KOPT-K1 (cell line): ENCODE results near the gene BATF2.
"Not testable (repeated sequence)": the region's sequence is repeated elsewhere in the genome, so short reads cannot be mapped to it uniquely, and the experiment has no call there.

ENCODE experiments used
- H3K27ac ChIP-seq: fragments of 200-600 bp; sonication (generic); 2 replicates; pipeline ENCODE4 v1.5.1; 2016; ENCODE audit warnings: antibody characterized with exemption, mild to moderate bottlenecking, low read depth, low read length; ENCODE audit not compliant: poor library complexity, severe bottlenecking
- H3K36me3 ChIP-seq: fragments of 200-600 bp; sonication (generic); 2 replicates; pipeline ENCODE4 v1.5.1; 2017; ENCODE audit warnings: antibody characterized with exemption, mild to moderate bottlenecking, low read length, moderate library complexity; ENCODE audit not compliant: insufficient read depth
- H3K9me3 ChIP-seq: fragments of 200-600 bp; sonication (generic); 2 replicates; pipeline ENCODE4 v1.5.1; 2017; ENCODE audit warnings: antibody characterized with exemption, low read length, mild to moderate bottlenecking; ENCODE audit not compliant: insufficient read depth, poor library complexity, severe bottlenecking

Gene BATF2

DNA sequence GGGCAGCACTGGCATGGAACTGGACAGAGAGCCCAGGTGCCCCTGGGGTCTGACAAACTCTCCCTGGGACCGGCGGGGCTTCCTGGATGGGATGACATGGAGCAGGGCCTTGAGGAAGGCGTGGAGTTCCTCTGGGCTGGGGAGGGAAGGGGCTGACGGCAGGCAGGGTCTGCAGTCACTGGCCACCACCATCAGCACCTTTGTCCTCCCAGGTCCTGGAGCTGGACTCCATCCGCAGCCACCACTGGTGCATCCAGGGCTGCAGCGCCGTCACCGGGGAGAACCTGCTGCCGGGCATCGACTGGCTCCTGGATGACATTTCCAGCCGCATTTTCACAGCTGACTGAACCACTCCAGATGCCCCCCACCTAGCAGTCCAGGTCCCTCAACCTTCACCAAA, 24.7 kb upstream of the BATF2 start:
- Histone ChIP-seq H3K27ac (no peak overlapping the region), H3K36me3 (peaks cover 43% of the 10 kb centered on the region), H3K9me3 (no peaks in the 10 kb centered on the region)

DNA sequence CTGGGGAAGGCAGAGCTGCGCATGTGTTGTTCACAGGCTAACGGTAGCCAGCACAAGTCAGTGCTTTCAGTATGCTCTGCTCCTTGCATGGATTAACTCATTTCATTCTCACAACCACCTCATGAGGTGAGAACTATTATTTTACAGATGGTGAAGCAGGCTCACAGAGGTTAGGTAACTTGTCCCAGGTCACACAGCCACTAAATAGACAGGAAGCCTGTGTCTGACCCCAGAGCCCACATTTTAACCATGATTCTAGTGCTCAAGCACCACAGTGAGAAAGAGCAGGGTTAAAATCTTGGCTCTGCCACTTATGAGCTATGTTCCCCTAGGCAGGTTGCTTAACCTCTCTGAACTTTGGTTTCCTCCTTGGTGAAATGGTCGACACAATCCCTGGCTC, 24.2 kb upstream of the BATF2 start:
- no peaks in the 10 kb centered on the region for H3K9me3 ChIP-seq
- no peak overlapping the region for H3K27ac ChIP-seq
- H3K36me3 ChIP-seq: peaks cover 43% of the 10 kb centered on the region

DNA sequence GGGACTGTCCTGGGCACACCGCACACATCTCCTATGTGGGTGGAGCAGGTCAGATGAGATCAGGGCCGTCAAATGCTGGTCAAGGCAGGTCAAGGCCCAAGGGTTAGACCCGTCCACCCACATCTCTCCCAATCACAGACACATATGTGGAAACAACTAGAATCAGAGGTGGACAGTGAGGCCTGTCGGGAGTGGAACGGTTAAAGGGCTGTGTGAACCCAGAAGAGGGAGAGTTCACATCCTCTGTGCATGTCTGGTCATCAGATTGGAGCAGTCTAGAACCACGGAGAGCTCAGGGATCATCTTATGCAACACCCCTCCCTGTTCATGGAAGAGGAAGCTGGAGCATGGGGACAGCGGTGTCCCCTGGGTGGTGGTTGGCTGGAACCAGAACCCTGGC, 23.1 kb upstream of the BATF2 start:
- H3K9me3 ChIP-seq: no peaks in the 10 kb centered on the region
- no peak overlapping the region for H3K27ac ChIP-seq
- H3K36me3 ChIP-seq: peaks cover 43% of the 10 kb centered on the region

DNA sequence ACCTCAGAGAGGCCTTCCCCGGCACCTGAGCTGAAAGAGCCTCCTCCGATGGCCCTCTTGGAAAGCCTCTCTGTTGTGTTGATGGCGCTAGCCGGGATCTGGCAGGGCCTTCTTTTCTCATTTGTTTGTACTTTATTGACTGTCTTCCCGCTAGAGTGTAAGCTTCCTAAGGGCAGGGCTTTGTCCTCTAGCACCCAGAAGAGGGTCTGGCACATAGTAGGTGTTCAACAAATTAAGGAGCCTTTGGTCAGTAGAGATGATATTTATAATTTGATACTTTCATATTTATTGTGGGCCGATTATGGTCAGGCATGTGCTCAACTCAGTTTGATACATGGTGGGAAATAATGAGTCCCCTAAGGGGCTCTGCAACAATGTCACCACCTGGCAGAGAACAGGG, 21.2 kb upstream of the BATF2 start:
- peaks cover 43% of the 10 kb centered on the region for H3K36me3 ChIP-seq
- no peaks in the 10 kb centered on the region for H3K9me3 ChIP-seq
- no peak overlapping the region for H3K27ac ChIP-seq

DNA sequence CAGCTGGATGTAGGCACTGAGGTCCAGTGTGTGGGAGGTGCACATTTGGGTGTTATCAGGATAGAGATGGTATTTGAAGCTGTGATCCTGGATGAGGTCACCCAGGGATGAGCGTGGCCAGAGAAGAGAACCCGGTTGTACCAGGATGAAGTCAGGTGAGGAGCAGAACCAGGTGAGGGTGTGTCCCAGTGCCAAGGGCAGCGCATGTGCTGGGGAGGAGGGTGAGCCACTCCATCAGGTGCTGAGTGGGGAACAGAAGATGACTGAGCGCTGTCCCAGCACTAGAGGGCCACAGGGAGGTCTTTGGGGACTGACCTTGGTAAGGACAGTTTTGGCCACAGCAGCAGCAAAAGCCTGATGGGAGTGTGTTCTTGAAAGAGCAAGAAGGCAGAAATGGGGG, 19.9 kb upstream of the BATF2 start:
- Histone ChIP-seq H3K27ac (no peak overlapping the region), H3K9me3 (no peaks in the 10 kb centered on the region), H3K36me3 (peaks cover 35% of the 10 kb centered on the region)

DNA sequence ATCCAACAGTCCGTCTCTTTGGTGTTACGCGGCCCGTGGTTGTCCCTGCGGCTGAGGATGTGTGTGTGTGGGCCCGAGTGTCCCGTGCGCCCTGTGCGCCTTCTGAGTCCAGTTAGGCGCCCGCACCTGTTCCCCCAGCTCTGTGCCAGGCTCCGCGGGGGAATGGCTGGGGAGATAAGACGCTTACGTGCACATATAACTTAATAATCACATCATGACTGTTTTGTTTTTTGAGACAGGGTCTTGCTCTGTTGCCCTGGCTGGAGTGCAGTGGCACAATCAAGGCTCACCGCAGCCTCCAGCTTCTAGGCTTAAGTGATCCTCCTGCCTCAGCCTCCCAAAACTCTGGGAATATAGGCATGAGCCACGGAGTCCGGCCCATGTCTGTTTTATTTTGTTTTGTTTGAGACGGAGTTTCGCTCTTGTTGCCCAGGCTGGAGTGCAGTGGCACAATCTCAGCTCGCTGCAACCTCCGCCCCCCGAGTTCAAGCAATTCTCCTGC, 18.0 kb upstream of the BATF2 start:
- Histone ChIP-seq H3K36me3 (peaks cover 20% of the 10 kb centered on the region), H3K9me3 (no peaks in the 10 kb centered on the region), H3K27ac (peak overlapping the region; percentile 75)

DNA sequence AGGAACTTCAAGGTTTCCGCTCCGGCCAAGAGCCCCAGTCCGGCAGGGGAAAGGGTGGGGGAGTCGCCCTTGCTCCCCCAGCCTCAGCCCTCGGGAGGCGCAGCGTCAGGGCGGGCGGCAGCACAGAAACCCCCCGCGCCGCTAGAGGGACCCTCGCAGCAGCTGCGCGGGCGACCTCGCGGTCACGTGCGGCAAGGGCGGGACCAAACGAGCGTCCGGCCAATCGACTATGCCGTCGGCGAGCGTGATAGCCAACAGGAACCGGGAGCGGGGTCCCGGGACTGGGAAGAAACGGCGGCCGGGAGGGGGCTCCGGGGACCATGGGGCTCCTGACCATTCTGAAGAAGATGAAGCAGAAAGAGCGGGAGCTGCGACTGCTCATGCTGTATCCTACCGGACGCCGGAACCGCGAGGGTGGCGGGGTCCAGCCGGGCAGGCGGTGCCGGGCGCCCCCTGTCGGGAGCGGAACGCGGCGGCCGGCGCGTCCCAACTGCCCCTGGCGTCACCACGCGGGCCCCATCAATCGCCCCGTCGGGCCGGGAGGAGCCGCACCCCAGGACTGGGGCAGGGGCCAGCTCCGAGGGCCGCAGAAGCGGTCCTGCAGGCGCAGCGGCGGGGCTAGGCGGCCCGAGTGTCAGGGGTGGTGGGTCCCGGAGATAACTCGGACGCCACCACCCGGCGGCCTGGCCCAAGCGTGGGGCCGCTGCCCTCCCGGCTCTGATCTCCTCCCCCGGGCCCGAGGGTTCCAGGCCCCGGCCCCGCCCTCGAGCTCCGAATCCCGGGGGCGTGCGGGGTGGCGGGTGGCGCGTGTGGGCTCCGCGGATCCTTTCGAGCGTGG, 17.3 kb upstream of the BATF2 start, which contains the start of gene ARL2:
ARL2 (plus strand) TSS at position 273 of the 838 bp plus-strand sequence; CDS start at position 321, 48 bp downstream.
- peaks cover 16% of the 10 kb centered on the region for H3K36me3 ChIP-seq
- H3K9me3 ChIP-seq: no peaks in the 10 kb centered on the region
- peak within 1 kb of the TSS; percentile 75 for H3K27ac ChIP-seq

DNA sequence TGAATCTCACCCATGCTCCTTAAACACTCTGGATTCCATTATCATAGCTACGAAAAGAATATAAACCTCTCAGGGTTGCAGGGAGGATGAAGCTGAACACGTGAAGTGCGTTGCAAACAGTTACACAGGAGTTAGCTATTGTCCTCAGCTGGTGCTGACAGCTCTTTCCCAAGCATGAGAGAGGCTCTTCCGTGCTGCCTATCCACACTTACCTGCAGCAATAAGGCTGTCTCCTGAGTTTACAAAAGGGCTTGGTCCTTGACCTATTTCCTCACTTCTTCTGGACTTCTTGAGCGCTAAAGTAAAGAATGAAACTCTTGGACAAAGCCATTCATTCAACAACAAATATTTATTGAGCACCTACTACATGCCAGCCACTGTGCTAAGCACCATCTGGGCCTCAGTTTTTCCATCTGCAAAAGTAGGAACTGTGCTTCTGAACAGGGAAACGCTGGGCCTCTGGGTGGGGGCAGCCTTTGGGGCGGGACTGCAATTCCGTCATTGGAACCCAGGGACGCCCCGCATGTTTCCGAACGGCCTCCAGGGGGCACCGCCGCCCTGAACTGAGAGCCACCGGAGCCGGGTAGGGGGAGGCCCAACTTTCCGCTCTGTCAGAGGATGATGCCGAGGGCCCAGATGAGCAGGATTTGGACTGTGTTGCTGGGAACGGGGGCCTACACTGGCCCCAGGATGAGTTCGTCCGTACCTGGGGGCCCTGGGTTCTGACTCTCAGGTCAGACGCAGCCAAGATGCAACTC, 16.5 kb upstream of the BATF2 start:
- Histone ChIP-seq H3K9me3 (no peaks in the 10 kb centered on the region), H3K27ac (peak overlapping the region; percentile 75), H3K36me3 (peaks cover 9% of the 10 kb centered on the region)

DNA sequence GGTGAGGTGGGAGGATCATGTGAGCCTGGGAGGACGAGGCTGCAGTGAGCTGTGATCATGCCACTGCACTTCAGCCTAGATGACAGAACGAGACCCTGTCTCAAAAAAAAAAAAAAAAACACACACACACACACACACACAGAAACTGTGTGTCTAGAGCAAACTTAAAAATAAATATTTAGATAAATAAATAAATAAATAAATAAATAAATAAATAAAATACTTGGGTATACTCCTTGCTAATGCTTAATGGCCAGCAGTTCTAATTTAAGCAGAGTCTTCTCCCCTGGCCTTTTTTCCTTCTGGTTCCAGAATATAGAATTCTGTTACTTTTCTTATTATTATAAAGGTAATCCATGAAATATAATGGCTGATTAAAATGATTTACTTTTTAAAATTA, 12.1 kb upstream of the BATF2 start:
- Histone ChIP-seq H3K36me3 (no peaks in the 10 kb centered on the region), H3K9me3 (no peaks in the 10 kb centered on the region), H3K27ac (no peak overlapping the region)

DNA sequence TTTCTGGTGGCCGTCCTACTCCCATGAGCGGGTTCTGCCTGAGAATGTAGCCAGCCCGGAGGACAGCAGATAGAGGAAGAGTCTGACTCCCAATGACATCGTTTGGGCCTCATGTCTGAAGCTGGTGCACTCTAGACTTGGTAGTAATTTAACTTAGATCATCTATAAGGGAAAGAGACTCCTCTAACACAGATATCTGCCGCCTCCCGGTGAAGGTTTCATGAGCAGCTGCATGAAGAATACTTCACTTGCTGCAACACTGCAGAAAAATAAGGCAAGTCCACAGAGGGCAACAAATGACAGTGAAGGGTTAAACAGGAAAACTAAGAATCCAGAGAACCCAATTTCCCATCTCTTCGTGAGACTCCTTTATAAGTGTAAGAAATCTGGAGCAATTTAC, 11.2 kb upstream of the BATF2 start:
- no peaks in the 10 kb centered on the region for H3K36me3 ChIP-seq
- H3K9me3 ChIP-seq: no peaks in the 10 kb centered on the region
- no peak overlapping the region for H3K27ac ChIP-seq

DNA sequence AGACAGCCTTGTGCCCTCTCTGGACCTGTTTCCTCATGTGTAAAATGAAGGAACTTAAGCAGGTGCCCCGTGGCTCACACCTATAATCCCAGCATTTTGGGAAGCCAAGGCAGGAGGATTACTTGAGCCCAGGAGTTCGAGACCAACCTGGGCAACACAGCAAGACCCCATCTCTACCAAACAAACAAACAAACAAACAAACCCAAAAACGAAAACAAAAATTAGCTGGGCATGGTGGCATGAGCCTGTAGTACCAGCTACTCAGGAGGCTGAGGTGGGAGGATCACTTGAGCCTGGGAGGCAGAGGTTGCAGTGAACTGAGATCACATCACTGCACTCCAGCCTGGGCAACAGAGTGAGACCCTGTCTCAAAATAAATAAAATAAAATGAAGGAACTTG, 7.2 kb upstream of the BATF2 start:
- H3K9me3 ChIP-seq, H3K27ac ChIP-seq, H3K36me3 ChIP-seq: not testable (repeated sequence)

DNA sequence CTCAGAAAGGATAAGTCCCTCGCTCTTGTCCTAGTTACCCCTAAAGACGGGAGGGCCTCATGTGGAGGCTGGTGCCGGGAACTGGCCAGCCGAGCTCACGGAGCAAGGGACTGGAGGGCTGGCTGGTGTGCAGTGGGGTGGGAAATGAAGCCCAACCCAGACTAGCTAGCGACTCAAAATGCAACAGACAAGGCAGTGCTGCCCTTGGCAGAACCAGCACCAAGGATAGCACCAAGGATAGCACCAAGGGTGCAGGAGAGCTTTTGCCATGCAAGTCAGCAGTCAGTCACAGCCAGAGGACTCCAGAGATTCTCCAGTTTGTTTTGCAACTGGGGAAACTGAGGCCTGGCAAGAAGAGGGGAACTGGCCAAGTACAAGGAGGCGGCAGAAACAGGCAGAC, 6.5 kb upstream of the BATF2 start:
- no peak overlapping the region for H3K27ac ChIP-seq
- H3K36me3 ChIP-seq: no peaks in the 10 kb centered on the region
- H3K9me3 ChIP-seq: no peaks in the 10 kb centered on the region

DNA sequence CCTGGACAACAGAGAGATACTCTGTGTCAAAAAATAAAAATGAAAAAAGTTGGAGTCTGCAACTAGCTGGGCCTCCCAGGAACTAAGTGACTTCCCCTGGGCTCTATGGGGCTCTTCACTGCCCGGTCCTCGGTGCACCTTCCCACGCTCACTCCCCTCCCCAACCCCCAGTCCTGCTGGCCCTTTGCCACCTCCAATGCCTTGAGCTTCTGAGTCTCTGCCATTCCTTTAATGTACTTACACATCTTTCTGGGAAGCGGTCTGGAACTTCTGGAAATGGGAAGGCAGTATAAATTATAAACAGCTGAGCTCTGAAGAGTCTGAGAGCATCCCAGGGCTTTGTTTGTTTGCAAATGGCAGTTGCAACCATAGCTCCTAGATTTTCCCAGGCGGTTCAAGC, 5.9 kb upstream of the BATF2 start:
- Histone ChIP-seq H3K9me3 (no peaks in the 10 kb centered on the region), H3K27ac (no peak overlapping the region), H3K36me3 (no peaks in the 10 kb centered on the region)

DNA sequence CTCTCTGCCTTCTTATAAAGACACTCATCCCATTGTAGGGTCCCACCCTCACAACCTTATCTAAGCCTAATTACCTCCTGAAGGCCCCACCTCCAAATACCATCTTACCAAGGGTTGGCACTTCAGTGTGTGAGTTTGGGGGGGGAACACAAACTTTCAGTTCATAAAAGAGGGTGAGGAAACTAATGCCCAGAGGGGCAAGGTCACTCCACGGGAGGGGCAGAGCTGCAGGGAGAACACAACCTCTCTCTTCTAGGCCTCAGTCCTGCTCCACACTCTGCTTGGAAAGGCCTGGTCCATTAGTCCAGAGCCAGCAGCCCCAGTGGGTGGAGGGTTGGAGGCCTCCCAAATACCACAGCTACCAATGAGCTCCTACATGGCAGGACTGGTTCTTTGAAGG, 2.7 kb upstream of the BATF2 start:
- H3K27ac ChIP-seq: peak overlapping the region; percentile 69
- H3K9me3 ChIP-seq: no peaks in the 10 kb centered on the region
- H3K36me3 ChIP-seq: no peaks in the 10 kb centered on the region

DNA sequence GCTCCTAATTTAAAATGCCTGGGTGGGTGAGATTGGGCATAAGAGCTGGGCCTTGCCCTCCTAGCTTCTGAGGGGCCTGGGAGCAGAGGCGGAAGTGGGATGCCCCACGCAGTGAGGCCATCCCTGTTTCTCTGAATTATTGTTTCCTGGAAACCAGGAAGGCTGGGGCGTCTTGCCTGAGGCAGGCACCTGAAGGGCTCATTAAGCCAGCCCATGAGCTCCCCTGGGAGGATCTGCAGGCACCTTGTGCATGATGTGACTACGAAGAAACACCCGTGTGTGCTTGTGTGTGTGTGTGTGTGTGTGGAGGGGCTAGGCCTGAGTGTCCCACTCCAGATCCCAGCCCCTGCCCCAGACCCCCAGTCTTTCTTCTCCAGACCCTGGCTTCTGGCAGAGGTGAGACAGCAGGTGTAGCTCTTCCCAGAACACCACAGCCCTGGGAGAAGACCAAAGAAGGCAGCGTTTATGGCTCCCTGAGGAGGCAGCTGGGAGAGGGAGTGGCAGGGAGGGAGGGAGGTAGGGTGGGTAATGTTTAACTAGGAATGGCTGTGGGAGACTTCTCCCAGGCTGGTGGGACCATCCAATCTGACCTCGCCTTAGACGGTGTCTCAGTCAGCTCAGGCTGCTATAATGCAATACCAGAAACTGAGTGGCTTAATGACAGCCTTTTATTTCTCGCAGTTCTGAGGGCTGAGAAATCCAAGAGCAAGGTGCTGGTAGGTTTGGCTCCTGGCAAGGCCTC, 2.1 kb upstream of the BATF2 start:
- no peaks in the 10 kb centered on the region for H3K36me3 ChIP-seq
- H3K27ac ChIP-seq: peak overlapping the region; percentile 69
- no peaks in the 10 kb centered on the region for H3K9me3 ChIP-seq
